BJ (cell line): Measurements from ENCODE around the gene BCAT1. TPM values are rescaled to one million over a fixed set of nuclear protein-coding genes. Genes with fewer than 3 reads are reported as not detected.

Source experiments
- CTCF ChIA-PET: fragments of 350-600 bp; formaldehyde crosslinking; extraction: SDS; loops from one replicate; lab custom pipeline; 2021; ENCODE audit warnings: antibody characterized with exemption, inconsistent platforms; lab: Yijun Ruan, JAX
- POLR2A ChIA-PET: fragments of 300-600 bp; sonication (Branson Sonifier 250); formaldehyde crosslinking; extraction: SDS; loops from one replicate; lab custom pipeline; 2021; ENCODE audit warnings: antibody characterized with exemption; lab: Charles Lee
- DNase-seq: peaks from one replicate; pipeline ENCODE4 v3.0.0-alpha.2; 2011; ENCODE audit warnings: low read depth
- H3K27me3 ChIP-seq: 2 replicates; pipeline ENCODE4 v1.6.0; 2011; ENCODE audit warnings: low read length; ENCODE audit not compliant: control insufficient read depth, insufficient read depth
- H3K36me3 ChIP-seq: 2 replicates; pipeline ENCODE4 v1.5.1; 2011; ENCODE audit warnings: low read length; ENCODE audit not compliant: control insufficient read depth, insufficient read depth
- H3K4me3 ChIP-seq: 2 replicates; pipeline ENCODE4 v1.5.1; 2011; ENCODE audit warnings: low read depth, mild to moderate bottlenecking, control low read depth, low read length
- CTCF ChIP-seq: IDR thresholded peaks from 2 replicates; pipeline ENCODE4 v1.5.1; 2011; ENCODE audit warnings: low read depth, mild to moderate bottlenecking, control low read depth, inconsistent platforms, low read length, moderate library complexity; ENCODE audit not compliant: insufficient read depth
- polyA plus RNA-seq: library from polyadenylated mRNA; depleted of rRNA; stranded (reverse); fragments of >200 nt; gene quantifications from 2 replicates; pipeline ENCODE4 v1.2.3, GENCODE V29; 2011

BCAT1 gene
- polyA plus RNA-seq, 1 experiment = 13.2 TPM

DNA sequence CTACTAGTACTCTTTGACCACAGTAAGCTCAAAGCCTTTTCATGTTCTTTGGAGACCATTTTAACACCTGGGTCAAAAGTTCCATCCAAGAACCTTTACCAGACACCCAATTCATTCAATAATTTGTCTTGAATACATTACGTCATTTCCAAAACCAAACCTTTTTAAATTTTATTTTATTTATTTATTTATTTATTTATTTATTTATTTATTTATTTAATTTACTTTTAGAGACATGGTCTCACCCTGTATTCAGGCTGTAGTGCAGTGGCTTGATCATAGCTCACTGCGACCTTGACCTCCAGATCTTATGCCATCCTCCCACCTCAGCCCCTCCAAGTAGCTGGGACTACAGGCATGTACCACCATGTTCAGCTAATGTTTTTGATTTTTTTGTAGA, 113.5 kb downstream of the BCAT1 start:
- no peak for DNase-seq
- Histone ChIP-seq H3K36me3 (peaks cover 2% of the 10 kb centered on the region; the same call in 1 of the 2 replicates), H3K27me3 (no peaks in the 10 kb centered on the region), H3K4me3 (no peak overlapping the region)
- POLR2A ChIA-PET = no interaction called here
- TF ChIP-seq CTCF = no peak
- CTCF ChIA-PET = no interaction called here

GRCh38 chr12:24833513-24833912, 115.4 kb downstream of the BCAT1 start:
- CTCF ChIA-PET = no interaction called here
- POLR2A ChIA-PET = no interaction called here
- no peak for TF ChIP-seq CTCF
- Histone ChIP-seq H3K36me3 (peaks cover 2% of the 10 kb centered on the region; the same call in 1 of the 2 replicates), H3K4me3 (no peak overlapping the region), H3K27me3 (no peaks in the 10 kb centered on the region)
- DNase-seq = no peak

GRCh38 chr12:24823808-24824515, 124.9 kb downstream of the BCAT1 start:
- H3K27me3 ChIP-seq = no peaks in the 10 kb centered on the region
- peaks cover 6% of the 10 kb centered on the region for H3K36me3 ChIP-seq
- no peak for TF ChIP-seq CTCF
- DNase-seq = no peak
- H3K4me3 ChIP-seq = no peak overlapping the region
- ChIA-PET POLR2A (no interaction called here), CTCF (no interaction called here)

GRCh38 chr12:24822121-24822899, 126.6 kb downstream of the BCAT1 start:
- CTCF ChIA-PET = no interaction called here
- Histone ChIP-seq H3K4me3 (no peak overlapping the region), H3K27me3 (no peaks in the 10 kb centered on the region), H3K36me3 (peaks cover 4% of the 10 kb centered on the region)
- TF ChIP-seq CTCF = no peak
- peak; percentile 49 for DNase-seq
- POLR2A ChIA-PET = no interaction called here

- DNase-seq = no peak
- CTCF ChIA-PET = interaction anchor here (0.6 kb wide), 1 partner anchor 257 kb away, joined by 3 read pairs; no protein-coding TSS in a partner anchor
- H3K4me3 ChIP-seq = no peak overlapping the region
- peaks cover 4% of the 10 kb centered on the region for H3K36me3 ChIP-seq
- no peak for TF ChIP-seq CTCF
- POLR2A ChIA-PET = no interaction called here
- H3K27me3 ChIP-seq = no peaks in the 10 kb centered on the region
These were observed 127.2 kb downstream of the BCAT1 start for GRCh38 chr12:24821691-24822090.
